IMR-90 (cell line): Measurements from ENCODE around the gene MICAL3.

Experiments
- CEBPB ChIP-seq: IDR thresholded peaks from 2 replicates; pipeline ENCODE4 v1.6.1; 2012; ENCODE audit warnings: low read depth, low read length, improper control_type of control experiment
- FOS ChIP-seq: fragments of 150-350 bp; IDR thresholded peaks from 2 replicates; pipeline ENCODE4 v1.6.1; 2016; ENCODE audit warnings: low read depth, low read length
- MXI1 ChIP-seq: IDR thresholded peaks from 2 replicates; pipeline ENCODE4 v1.6.1; 2012; ENCODE audit warnings: low read depth, mild to moderate bottlenecking, low read length, moderate library complexity, borderline replicate concordance
- POLR2A ChIP-seq: IDR thresholded peaks from 2 replicates; pipeline ENCODE4 v1.6.1; 2012; ENCODE audit warnings: mild to moderate bottlenecking, low read depth, low read length
- TF ChIP-seq, protein P1 (sequence below): conservative IDR thresholded peaks from 2 replicates; pipeline ENCODE4 v1.5.1; 2012; ENCODE audit warnings: mild to moderate bottlenecking, low read depth, low read length, improper control_type of control experiment

DNA sequence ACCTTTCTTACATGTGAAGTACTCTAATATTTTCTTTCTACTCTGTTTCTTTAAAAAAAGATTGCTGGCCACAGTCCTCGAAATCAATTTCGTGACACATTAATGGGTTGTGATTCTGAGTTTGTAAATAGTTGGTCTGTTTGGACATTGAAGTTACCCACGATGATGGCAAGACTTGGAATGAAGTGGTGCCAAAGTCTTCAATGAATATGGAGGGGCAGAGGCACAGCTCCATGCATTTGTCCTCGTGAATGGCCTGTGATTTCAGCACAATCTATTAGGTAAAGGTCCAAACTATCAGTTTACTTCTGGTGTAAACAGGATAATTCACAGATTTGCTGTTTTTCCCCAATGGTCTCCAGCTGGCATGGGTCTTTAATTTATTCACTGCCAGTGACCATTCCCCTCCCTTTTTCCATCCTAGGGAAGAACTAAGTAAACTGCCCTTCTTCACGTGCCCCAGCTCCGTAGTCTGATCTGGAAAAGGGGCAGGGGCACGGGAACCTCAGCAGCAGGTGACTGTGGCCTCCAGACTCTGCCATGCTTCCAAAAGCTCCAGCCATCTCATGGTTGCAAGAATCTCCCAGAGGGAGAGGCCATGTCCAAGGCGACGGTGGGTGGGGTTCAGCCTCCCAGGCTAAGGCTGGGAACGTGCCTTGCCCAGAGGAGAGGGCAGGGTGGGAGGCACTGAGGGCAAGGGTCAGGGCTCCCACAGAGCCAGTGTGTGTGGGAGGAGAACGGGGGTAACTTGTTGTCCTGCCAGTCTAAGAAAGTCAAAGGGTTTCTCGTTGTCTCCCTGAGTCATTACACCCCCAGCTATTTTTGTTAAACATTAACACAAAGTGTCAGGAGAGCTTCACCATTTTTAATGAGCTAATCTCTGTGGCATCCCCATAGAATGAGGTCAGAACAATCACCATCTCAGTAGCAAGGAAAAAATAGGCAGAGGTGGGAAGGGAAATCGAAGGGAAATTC, 36.6 kb upstream of the MICAL3 start:
- peak; percentile 32; the same call in 1 of the 2 replicates for TF ChIP-seq FOS
- TF ChIP-seq, protein P1, sequence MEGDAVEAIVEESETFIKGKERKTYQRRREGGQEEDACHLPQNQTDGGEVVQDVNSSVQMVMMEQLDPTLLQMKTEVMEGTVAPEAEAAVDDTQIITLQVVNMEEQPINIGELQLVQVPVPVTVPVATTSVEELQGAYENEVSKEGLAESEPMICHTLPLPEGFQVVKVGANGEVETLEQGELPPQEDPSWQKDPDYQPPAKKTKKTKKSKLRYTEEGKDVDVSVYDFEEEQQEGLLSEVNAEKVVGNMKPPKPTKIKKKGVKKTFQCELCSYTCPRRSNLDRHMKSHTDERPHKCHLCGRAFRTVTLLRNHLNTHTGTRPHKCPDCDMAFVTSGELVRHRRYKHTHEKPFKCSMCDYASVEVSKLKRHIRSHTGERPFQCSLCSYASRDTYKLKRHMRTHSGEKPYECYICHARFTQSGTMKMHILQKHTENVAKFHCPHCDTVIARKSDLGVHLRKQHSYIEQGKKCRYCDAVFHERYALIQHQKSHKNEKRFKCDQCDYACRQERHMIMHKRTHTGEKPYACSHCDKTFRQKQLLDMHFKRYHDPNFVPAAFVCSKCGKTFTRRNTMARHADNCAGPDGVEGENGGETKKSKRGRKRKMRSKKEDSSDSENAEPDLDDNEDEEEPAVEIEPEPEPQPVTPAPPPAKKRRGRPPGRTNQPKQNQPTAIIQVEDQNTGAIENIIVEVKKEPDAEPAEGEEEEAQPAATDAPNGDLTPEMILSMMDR, result no peak
- no peak for TF ChIP-seq CEBPB
- TF ChIP-seq MXI1, result no peak
- TF ChIP-seq POLR2A, result no peak
